Neutrophil (primary cell): ENCODE results near the gene UBE2Q2.
"Not testable (repeated sequence)": the region's sequence is repeated elsewhere in the genome, so short reads cannot be mapped to it uniquely, and the experiment has no call there.

Source experiments
- H3K27ac ChIP-seq: fragments of 200-600 bp; sonication (generic); 2 replicates; pipeline ENCODE4 v1.5.1; 2016; ENCODE audit warnings: mild to moderate bottlenecking, moderate library complexity
- H3K27me3 ChIP-seq: fragments of 200-600 bp; sonication (generic); 2 replicates; pipeline ENCODE4 v1.6.0; 2016; ENCODE audit warnings: mild to moderate bottlenecking
- H3K36me3 ChIP-seq: fragments of 200-600 bp; sonication (generic); 2 replicates; pipeline ENCODE4 v1.5.1; 2017
- H3K4me1 ChIP-seq, 2 experiments: fragments of 200-600 bp in 1 of 2; sonication (generic) in 1 of 2; 1 replicate in 1 of 2; 2 replicates in 1 of 2; pipeline versions ENCODE4 v1.5.1 to v1.6.1; 2013 to 2016; ENCODE audit warnings: low read depth in 1 of 2, low read length in 1 of 2, mild to moderate bottlenecking in 1 of 2, moderate library complexity in 1 of 2; ENCODE audit not compliant: control insufficient read depth in 1 of 2, insufficient read depth in 1 of 2
- H3K4me3 ChIP-seq, 2 experiments: fragments of 200-600 bp in 1 of 2; sonication (generic) in 1 of 2; 1 replicate in 1 of 2; 2 replicates in 1 of 2; pipeline ENCODE4 v1.5.1; 2013 to 2016; ENCODE audit warnings: low read depth in 1 of 2, low read length in 1 of 2, mild to moderate bottlenecking in 1 of 2, moderate library complexity in 1 of 2
- H3K9me3 ChIP-seq: fragments of 200-600 bp; sonication (generic); 2 replicates; pipeline ENCODE4 v1.5.1; 2016
- TF ChIP-seq, protein P1 (sequence below): fragments of 200-600 bp; sonication (generic); IDR thresholded peaks from 2 replicates; pipeline ENCODE4 v1.5.1; 2016; ENCODE audit warnings: antibody characterized with exemption

UBE2Q2 gene

DNA sequence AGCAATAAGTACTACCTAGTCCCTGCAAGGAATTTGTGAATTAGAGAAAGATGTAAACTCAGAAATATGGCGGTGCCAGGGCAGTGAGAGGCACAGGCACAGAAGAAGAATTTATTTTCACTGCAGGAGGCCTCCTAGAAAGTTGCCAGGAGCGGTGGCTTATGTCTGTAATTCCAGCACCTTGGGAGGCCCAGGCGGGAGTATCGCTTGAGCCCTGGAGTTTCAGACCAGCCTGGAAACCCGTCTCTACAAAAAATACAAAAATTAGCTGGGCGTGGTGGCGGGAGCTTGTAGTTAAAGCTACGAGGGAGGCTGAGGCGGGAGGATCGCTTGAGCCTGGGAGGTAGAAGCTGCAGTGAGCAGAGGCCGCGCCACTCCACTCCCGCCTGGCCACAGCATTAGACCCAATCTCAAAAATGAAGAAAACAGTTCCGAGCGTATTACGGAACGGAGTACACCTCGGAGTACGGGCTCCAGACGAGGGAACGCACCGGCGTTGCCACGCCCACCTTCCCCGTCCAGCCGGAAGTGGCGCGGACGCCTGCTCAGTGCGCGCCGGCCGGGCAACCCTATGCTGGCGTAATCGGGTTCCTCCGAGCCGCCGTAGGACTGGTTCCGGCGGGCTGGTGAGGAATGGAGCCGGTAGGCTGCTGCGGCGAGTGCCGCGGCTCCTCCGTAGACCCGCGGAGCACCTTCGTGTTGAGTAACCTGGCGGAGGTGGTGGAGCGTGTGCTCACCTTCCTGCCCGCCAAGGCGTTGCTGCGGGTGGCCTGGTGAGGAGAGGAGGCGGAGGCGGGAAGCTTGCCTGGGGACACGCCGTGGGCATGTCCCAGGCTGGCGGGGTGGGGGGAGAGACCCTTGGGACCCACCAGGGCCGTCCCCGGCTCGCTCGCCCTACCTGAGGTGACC is 60.3 kb downstream of the UBE2Q2 start, which contains the start of gene FBXO22:
FBXO22 (plus strand) TSS at position 548 of the 909 bp plus-strand sequence; CDS start at position 634, 86 bp downstream.
- Histone ChIP-seq H3K9me3 (no peaks in the 10 kb centered on the region), H3K4me3 (peak within 1 kb of the TSS; percentile 83 to 86), H3K27ac (peak within 1 kb of the TSS; percentile 83), H3K4me1 (peaks cover 14 to 20% of the 10 kb centered on the region in 2 experiments), H3K27me3 (no peaks in the 10 kb centered on the region), H3K36me3 (peaks cover 12% of the 10 kb centered on the region)
- TF ChIP-seq, protein P1, sequence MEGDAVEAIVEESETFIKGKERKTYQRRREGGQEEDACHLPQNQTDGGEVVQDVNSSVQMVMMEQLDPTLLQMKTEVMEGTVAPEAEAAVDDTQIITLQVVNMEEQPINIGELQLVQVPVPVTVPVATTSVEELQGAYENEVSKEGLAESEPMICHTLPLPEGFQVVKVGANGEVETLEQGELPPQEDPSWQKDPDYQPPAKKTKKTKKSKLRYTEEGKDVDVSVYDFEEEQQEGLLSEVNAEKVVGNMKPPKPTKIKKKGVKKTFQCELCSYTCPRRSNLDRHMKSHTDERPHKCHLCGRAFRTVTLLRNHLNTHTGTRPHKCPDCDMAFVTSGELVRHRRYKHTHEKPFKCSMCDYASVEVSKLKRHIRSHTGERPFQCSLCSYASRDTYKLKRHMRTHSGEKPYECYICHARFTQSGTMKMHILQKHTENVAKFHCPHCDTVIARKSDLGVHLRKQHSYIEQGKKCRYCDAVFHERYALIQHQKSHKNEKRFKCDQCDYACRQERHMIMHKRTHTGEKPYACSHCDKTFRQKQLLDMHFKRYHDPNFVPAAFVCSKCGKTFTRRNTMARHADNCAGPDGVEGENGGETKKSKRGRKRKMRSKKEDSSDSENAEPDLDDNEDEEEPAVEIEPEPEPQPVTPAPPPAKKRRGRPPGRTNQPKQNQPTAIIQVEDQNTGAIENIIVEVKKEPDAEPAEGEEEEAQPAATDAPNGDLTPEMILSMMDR, result peak; percentile 43

DNA sequence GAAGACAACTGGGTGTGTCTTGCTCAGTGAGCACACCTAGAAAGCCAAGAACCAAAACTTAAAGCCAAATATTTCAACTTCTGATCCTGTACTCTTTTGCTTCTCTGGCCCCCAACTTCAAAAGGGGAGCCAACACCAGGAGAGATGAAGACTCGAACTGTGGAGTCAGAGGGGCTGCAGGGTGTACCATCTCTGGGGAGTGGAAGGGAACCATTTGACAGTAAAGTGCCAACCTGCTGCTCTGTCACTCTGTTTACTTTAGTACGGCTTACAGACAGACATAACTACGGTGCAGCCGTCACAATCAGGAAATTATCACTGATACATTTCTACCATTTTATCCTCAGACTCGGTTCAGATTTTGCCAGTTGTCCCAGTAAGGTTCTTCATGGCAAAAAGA is 62.0 kb downstream of the UBE2Q2 start:
- no peaks in the 10 kb centered on the region for H3K9me3 ChIP-seq
- H3K27ac ChIP-seq, result no peak overlapping the region
- no peak overlapping the region for H3K4me3 ChIP-seq
- peaks cover 14 to 20% of the 10 kb centered on the region in 2 experiments for H3K4me1 ChIP-seq
- TF ChIP-seq, protein P1, result no peak
- H3K36me3 ChIP-seq, result peaks cover 12% of the 10 kb centered on the region
- H3K27me3 ChIP-seq, result no peaks in the 10 kb centered on the region

- not testable (repeated sequence) for H3K9me3 ChIP-seq, H3K4me3 ChIP-seq, H3K27ac ChIP-seq, H3K4me1 ChIP-seq, H3K27me3 ChIP-seq
- peaks cover 33% of the 10 kb centered on the region for H3K36me3 ChIP-seq
Measured at GRCh38 chr15:75910355-75910754, 67.1 kb downstream of the UBE2Q2 start.

- TF ChIP-seq, protein P1, result no peak
- no peak overlapping the region for H3K27ac ChIP-seq
- H3K27me3 ChIP-seq, result no peaks in the 10 kb centered on the region
- no peaks in the 10 kb centered on the region for H3K4me1 ChIP-seq
- no peaks in the 10 kb centered on the region for H3K9me3 ChIP-seq
- peaks cover 65% of the 10 kb centered on the region for H3K36me3 ChIP-seq
- H3K4me3 ChIP-seq, result no peak overlapping the region
Measured at GRCh38 chr15:75916978-75917377, 73.7 kb downstream of the UBE2Q2 start.

DNA sequence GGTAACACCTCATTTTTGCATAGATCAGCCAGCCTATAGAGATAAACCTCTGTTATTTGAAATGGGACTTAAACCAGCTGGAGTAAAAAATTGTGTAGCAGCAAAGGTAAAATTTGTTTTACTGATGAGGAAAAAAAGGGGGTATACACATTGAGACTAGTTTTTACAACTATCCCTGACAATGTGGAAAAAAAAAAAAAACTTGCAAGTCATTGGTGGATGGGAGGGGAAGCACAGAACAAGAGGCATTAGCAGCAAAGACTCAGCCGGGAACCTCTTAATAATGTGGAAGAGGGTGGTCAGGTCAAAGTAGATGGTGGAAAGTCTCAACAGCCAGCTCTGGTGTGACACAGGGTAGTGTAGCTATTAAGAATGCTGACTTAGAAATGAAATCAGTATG is 74.9 kb downstream of the UBE2Q2 start:
- peaks cover 65% of the 10 kb centered on the region for H3K36me3 ChIP-seq
- H3K4me3 ChIP-seq, result no peak overlapping the region

GRCh38 chr15:75920079-75920478 is 76.8 kb downstream of the UBE2Q2 start:
- Histone ChIP-seq H3K4me1 (peaks cover 0 to under 1% of the 10 kb centered on the region in 2 experiments), H3K27me3 (no peaks in the 10 kb centered on the region), H3K9me3 (no peaks in the 10 kb centered on the region), H3K4me3 (no peak overlapping the region), H3K27ac (no peak overlapping the region), H3K36me3 (peaks cover 47% of the 10 kb centered on the region)
- TF ChIP-seq, protein P1, result no peak

More for the DNA sequence above, 74.9 kb downstream of the UBE2Q2 start:
- H3K27me3 ChIP-seq, result no peaks in the 10 kb centered on the region
- no peaks in the 10 kb centered on the region for H3K4me1 ChIP-seq
- no peak overlapping the region for H3K27ac ChIP-seq
- no peaks in the 10 kb centered on the region for H3K9me3 ChIP-seq
- TF ChIP-seq, protein P1, result no peak
